NB4 (cell line): ENCODE measurements around the gene SSPN.

Experiments used
- MYC ChIP-seq: IDR thresholded peaks from 2 replicates; pipeline ENCODE4 v1.6.1; 2011; ENCODE audit warnings: low read depth, low read length
- POLR2A ChIP-seq: IDR thresholded peaks from 2 replicates; pipeline ENCODE4 v1.6.1; 2011; ENCODE audit warnings: mild to moderate bottlenecking; ENCODE audit not compliant: insufficient read length; ENCODE audit errors: extremely low read depth
- TF ChIP-seq, protein P1 (sequence below): IDR thresholded peaks from one replicate; pipeline ENCODE4 v1.5.1; 2012; ENCODE audit warnings: low read depth, low read length
- TF ChIP-seq, protein P2 (sequence below): IDR thresholded peaks from 2 replicates; pipeline ENCODE4 v1.6.1; 2011; ENCODE audit warnings: low read depth, low read length

DNA sequence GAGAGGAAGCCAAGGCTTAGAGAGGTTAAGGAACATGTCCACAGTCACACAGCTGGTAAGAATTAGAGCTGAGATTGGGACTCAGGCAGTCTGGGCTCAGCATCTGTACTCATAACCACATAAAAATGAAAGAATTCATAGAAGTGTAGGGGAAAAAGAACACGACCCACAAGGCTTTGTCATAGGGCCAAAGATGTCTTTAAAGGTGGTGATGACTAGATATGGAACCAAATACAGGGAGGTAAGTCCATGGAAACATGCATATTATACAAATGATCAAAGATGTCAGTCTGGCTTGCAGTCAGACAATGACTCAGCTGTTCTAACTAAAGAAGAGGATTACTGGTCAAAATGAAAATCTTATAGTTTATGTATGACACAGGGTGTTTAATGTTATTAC is 7.2 kb upstream of the SSPN start:
- TF ChIP-seq, protein P1, sequence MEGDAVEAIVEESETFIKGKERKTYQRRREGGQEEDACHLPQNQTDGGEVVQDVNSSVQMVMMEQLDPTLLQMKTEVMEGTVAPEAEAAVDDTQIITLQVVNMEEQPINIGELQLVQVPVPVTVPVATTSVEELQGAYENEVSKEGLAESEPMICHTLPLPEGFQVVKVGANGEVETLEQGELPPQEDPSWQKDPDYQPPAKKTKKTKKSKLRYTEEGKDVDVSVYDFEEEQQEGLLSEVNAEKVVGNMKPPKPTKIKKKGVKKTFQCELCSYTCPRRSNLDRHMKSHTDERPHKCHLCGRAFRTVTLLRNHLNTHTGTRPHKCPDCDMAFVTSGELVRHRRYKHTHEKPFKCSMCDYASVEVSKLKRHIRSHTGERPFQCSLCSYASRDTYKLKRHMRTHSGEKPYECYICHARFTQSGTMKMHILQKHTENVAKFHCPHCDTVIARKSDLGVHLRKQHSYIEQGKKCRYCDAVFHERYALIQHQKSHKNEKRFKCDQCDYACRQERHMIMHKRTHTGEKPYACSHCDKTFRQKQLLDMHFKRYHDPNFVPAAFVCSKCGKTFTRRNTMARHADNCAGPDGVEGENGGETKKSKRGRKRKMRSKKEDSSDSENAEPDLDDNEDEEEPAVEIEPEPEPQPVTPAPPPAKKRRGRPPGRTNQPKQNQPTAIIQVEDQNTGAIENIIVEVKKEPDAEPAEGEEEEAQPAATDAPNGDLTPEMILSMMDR: no peak
- TF ChIP-seq MYC (no peak), POLR2A (no peak)
- TF ChIP-seq, protein P2, sequence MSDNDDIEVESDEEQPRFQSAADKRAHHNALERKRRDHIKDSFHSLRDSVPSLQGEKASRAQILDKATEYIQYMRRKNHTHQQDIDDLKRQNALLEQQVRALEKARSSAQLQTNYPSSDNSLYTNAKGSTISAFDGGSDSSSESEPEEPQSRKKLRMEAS: no peak
